Right hindlimb (tissue), 1 donor: ENCODE measurements around the gene ICOS.

Source experiments
- DNase-seq: peaks from one replicate; pipeline ENCODE4 v3.0.0-alpha.2; 2018

Gene ICOS, protein sequence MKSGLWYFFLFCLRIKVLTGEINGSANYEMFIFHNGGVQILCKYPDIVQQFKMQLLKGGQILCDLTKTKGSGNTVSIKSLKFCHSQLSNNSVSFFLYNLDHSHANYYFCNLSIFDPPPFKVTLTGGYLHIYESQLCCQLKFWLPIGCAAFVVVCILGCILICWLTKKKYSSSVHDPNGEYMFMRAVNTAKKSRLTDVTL

GRCh38 chr2:203936535-203936934 lies at the start of gene ICOS:
ICOS (plus strand) TSS chr2:203936763; CDS start chr2:203936815, 52 bp downstream.
- no peak for DNase-seq

DNA sequence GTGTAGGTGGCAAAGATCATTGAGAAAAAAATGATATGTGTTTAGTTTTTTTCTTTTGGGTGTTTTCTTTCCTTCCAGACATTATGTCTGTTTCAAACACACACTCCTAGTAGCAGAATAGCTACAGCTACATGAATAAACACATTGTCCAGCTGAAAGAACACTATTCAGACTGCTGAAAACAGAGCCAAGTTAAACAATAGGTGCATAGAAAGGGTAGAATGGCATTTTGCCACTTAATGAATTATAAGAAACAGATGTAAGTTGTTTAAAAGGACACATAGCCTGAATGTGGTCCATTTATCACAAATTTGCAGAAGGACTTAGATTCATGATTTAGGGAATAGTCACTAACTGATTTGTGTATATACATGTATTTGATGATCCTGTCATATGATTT lies 48.9 kb upstream of the ICOS start:
- DNase-seq, result no peak

GRCh38 chr2:203889542-203889941 lies 47.0 kb upstream of the ICOS start:
- no peak for DNase-seq

GRCh38 chr2:203889944-203890343 lies 46.6 kb upstream of the ICOS start:
- no peak for DNase-seq

DNA sequence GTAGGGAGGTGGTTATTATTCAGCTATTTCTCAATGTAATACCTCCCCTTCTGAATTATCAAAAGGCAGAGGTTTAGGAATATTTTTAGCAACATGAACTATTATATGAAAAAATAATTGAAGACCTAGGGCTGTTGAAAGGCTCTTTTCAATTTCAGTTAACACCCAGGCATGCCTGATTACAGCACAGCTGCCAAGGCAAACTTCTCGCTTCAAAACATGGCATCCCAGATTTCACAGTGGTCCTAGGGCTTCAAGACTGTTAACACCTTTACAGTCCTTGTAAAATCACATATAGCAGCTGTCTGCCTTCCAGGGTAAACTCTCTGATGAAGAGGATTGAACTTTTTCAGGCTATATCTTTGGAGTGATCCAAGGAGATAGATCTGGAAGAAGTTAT lies 45.8 kb upstream of the ICOS start:
- DNase-seq, result no peak

DNA sequence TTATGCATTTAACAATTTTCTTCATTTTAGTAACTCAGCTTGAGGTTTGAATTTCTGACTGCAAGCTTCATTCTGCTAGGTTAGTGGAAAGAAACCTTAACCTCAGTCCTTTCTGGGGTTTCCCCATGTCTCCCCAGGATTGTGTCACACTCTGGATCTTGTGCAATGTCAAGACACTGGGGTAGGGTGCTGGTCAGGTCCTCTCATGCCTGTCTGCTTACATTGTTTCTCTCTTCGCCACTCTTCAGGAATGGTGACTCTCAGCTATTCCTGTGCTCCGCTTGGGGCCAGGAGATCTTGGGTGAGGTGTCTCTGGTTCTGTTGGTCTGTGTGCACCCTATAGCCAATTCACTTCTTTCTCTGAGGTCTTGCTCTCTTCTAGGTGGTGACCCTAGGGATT lies 45.1 kb upstream of the ICOS start:
- DNase-seq, result no peak

DNA sequence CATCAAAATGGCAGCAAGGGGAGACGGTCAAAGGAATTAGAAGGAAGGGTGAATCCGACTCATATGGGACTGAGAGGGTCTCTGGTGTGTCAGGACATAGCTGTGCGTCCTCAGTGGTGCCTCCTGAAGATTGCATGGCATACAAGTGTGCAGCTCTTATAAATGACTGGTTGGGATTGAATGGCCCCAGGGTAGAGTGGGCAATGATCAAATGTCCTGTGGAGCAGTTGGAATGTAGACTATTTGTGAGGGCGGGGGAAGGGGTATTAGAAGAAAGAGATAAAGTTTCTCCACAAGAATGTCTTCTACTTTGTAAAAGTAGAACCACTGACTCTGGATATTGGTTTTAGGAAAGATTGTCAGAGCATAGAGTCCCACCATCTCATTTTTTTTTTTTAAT lies 44.4 kb upstream of the ICOS start:
- no peak for DNase-seq

GRCh38 chr2:203893401-203893800 lies 43.2 kb upstream of the ICOS start:
- peak; percentile 92 for DNase-seq

GRCh38 chr2:203893840-203894239 lies 42.7 kb upstream of the ICOS start:
- no peak for DNase-seq

- DNase-seq, result no peak
These were observed 42.3 kb upstream of the ICOS start for GRCh38 chr2:203894262-203894661.

- DNase-seq, result no peak
These were observed 39.0 kb upstream of the ICOS start for GRCh38 chr2:203897544-203897943.

GRCh38 chr2:203898657-203899056 lies 37.9 kb upstream of the ICOS start:
- no peak for DNase-seq

DNA sequence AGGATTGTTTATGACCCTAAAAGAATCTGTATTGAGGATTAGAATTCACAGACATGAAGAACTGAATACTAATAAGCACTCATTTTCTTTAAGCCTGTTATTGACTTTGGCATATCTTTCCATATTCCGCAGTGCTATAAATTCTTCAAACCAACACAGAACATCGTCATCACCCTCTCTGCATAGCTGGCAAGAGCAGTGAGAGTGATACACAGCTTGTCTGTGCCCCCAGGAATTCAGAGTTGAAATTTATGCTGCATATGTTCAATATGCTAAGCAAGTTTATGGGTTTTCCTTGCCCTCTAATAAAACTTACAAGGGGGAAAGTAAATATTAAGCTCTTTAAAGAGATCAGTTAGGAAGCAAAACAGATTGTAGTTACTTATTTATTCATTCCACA lies 36.3 kb upstream of the ICOS start:
- DNase-seq, result no peak

DNA sequence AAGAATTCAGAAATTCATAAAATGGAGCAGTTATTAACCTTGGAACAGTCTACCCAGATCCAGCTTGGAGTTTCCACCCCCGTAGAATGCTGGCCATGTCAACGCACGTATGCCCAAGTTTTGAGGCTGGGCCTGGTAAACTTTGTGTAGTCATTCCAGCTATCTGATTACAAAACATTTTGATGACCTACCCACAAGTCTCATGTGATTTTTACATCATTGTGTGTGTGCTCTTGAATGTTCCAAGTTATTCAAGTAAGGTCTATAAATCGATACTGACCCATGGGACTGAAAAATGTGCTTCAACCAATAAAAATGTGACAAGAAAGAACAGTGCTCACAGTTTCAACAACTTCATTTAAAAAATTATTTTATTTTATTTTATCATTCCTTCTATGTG lies 32.5 kb upstream of the ICOS start:
- DNase-seq, result no peak

GRCh38 chr2:203905656-203906055 lies 30.9 kb upstream of the ICOS start:
- no peak for DNase-seq

DNA sequence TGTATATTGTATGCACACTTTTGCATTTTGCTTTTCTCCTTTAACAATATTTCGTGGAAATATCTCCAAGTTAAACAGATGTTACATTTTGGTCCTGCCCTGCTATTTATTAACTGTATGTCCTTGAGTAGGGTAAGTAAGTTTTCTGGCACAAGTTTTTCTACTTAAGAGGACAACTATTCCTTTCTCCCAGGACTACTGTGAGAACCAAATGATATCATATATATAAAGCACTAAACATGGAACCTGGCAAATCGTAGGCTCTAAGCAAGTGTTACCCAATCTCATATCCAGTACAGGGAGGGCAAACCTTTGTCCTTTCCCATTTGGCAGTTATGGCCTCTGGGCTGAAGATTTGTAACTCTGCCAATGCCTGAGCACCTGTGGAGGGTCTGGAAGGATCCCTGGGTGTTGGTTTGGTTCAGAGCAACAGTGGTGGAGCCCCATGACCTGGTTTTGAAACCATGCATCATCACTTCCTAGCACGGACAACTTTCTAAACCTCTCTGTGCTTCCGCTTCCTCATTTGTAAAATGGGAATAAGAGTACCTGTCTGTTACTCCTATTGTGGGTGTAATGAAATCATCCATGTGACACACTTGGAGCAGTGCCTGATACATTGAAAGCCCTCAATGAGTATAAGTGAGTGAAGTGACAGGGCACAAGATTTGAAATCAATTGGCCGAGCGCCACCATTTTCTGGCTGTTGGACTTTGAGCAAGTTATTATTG lies 28.3 kb upstream of the ICOS start:
- no peak for DNase-seq

GRCh38 chr2:203908797-203909185 lies 27.8 kb upstream of the ICOS start:
- DNase-seq, result no peak

GRCh38 chr2:203909261-203909967 lies 27.1 kb upstream of the ICOS start:
- peak; percentile 76 for DNase-seq

DNA sequence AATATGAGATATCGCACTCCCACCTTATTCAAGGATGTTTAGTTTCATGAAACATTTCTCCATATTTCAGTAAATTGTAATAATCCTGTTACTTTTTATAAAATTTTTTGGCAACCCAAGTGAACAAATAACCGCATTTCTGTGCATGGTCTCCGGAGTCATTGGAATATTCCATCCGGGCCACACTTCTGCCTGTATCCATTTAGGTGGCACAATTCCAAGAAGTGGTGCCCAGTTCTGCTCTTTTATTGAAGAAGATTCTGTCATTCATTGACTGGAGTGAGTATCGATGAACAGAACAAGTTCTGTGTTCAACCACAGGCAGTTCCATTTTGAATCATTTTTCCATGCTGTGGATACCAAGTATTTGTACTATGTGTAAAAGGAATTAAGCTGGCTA lies 26.6 kb upstream of the ICOS start:
- peak; percentile 37 for DNase-seq

GRCh38 chr2:203913947-203914346 lies 22.6 kb upstream of the ICOS start:
- no peak for DNase-seq

DNA sequence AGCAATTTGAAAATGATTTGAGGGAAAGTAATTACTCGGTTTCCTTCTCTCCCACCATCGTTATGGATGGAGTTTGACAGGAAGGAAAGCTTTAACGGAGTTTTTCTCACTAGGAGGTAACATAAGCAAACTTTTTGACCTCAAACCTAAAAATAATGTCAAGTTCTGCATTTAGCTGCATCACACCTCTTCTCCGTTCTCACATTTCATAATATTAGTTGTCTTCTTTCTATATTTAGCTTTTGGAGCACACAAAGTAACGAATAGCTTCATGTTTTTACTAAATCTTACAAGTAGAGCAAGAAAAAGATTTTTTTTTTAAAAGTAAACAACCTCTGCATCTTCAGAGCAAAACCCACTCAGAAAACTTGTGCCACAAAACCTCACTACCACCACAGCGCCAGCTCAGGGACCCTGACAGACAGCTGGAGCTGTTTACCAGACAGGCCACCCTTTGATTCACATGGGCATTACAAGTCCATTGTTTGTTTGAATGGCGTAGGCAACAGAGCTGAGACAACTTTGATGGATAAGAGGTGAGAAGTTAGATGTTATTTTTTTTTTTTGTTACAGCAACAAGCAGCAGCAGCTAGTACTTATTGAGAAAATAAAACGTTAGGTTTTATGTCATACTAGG lies 21.9 kb upstream of the ICOS start:
- DNase-seq, result no peak

DNA sequence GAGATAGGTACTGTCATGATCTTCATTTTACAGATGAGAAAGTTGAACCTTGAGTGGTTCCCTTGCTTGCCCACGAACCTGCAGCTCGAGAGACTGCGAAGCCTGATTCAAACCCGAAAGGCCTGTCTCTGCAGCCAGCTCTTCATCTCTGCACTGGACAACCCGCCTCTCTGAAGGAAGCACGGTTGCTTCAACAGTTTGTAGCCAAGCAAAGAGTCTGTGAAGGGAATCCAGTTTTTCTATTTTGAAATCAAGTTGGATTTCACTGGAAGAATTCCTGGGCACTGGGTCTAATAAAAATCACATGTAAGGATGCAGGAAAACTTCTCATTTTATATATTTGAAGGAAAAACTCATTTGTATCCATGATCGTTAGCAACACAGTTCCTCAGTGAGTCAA lies 21.3 kb upstream of the ICOS start:
- DNase-seq, result no peak

DNA sequence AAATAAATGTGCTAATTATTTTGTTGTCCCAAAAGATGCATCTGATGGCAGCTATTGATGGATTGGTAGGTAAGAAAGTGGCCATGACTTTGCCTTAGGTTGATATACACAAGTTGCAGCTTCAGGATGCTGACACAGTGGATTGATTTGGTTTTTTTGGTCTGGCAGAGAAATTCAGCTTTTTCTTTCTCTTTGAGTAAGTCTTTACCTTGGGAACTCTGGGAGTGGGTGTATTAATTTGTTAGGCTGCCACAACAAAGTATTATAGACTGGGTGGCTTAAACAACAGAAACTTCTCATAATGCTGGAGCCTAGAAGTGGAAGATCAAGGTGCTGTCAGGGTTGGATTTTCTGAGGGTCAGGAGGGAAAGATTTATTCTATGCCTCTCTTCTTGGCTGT lies 19.8 kb upstream of the ICOS start:
- DNase-seq, result no peak

- DNase-seq, result peak; percentile 53
These were observed 18.3 kb upstream of the ICOS start for GRCh38 chr2:203918264-203918663.
